Ovary (tissue), 9 donors: ENCODE results near the gene GDF7. TPM values are rescaled to one million over a fixed set of nuclear protein-coding genes. Genes with fewer than 3 reads are reported as not detected.

Experiments used
- DNase-seq, 5 donors: peaks; one replicate each; pipeline ENCODE4 v3.0.0-alpha.2; 2019 to 2020
- H3K27ac ChIP-seq, 2 donors: fragments of 200-600 bp; one replicate each; pipeline versions ENCODE4 v1.5.1 to v1.8.0; 2019 to 2022
- H3K27me3 ChIP-seq: fragments of 200-600 bp; one replicate; pipeline ENCODE4 v1.8.0; 2022
- H3K36me3 ChIP-seq: fragments of 200-600 bp; sonication (generic); one replicate; pipeline ENCODE4 v1.5.1; 2019
- H3K4me1 ChIP-seq: one replicate; pipeline ENCODE4 v1.8.1; 2013; ENCODE audit warnings: mild to moderate bottlenecking, moderate library complexity; ENCODE audit not compliant: insufficient read depth
- H3K4me3 ChIP-seq: fragments of 200-600 bp; sonication (generic); one replicate; pipeline ENCODE4 v1.5.1; 2017
- H3K9me3 ChIP-seq, 2 donors: fragments of 200-600 bp in 1 of 2; sonication (generic) in 1 of 2; one replicate each; pipeline versions ENCODE4 v1.5.1 to v1.8.1; 2013 to 2019; ENCODE audit warnings: mild to moderate bottlenecking in 1 of 2, moderate library complexity in 1 of 2
- CTCF ChIP-seq, 3 donors: fragments of 450-650 bp in 2 of 3; fragments of 200-600 bp in 1 of 3; IDR thresholded peaks; one replicate each; pipeline versions ENCODE4 v1.5.1 to v1.8.0; 2016 to 2022; ENCODE audit warnings: antibody characterized with exemption in 3 of 3, mild to moderate bottlenecking in 1 of 3
- EP300 ChIP-seq: sonication (generic); formaldehyde crosslinking; IDR thresholded peaks from one replicate; pipeline ENCODE4 v1.6.1; 2017; ENCODE audit warnings: antibody characterized with exemption
- POLR2A ChIP-seq: fragments of 450-650 bp; IDR thresholded peaks from one replicate; pipeline ENCODE4 v1.6.1; 2017; ENCODE audit warnings: antibody characterized with exemption, mild to moderate bottlenecking, moderate library complexity
- WGBS, 3 donors: extraction: QIAGEN DNeasy Blood & Tissue Kit in 1 of 3; methylation state at CpG; one replicate each; pipeline versions ENCODE4 v1.1.5 to v1.1.7; 2013 to 2017; 5-methylcytosine and 5-hydroxymethylcytosine counted together
- intact Hi-C, 4 donors: fragments of 100-400 bp; cut with DNase I; formaldehyde crosslinking; loops; one replicate each; pipeline versions ENCODE4 v1.11.0 to v1.15.1; 2022 to 2023
- polyA plus RNA-seq, 2 donors: library from polyadenylated mRNA; stranded (reverse); fragments of 200-250 nt in 1 of 2; fragments of 350-450 nt in 1 of 2; fragmentation: Illumina TruSeq in 1 of 2; extraction: RNeasy Lipid Tissue Mini Kit (QIAGEN cat#74804) in 1 of 2; gene quantifications; one replicate each; pipeline ENCODE4 v1.2.3, GENCODE V29; 2013 to 2014
- total RNA-seq, 7 donors: library from RNA; depleted of rRNA in 2 of 7; stranded (reverse); fragments of >200 nt in 2 of 7; fragmentation: NEBNext Ultra II Directional in 3 of 7; extraction: Animal tissue kit (Norgen Biotek cat#: 25700) in 3 of 7; gene quantifications; one replicate each; pipeline versions ENCODE4 v1.1.0 to v1.2.4, GENCODE V29; 2016 to 2023
- donor health status: DM: no; HTN: no; CAD: no; lungs with moderate emphysema.
- donor health status: DM: no; HTN: no; CAD: no.
- donor health status: Bipolar disorder and iron deficiency.
- donor health status: DM: yes; HTN: yes; CAD: no.
- donor health status: DM: no; HTN: no; CAD: no.
- donor health status: DM: yes; HTN: yes; CAD: no.

GDF7 gene
- total and polyA plus RNA-seq, 9 donors = 0.11 to 1.7 (median 0.48) TPM

- H3K4me1 ChIP-seq = peaks cover under 1% of the 10 kb centered on the region
- no peaks in the 10 kb centered on the region for H3K27me3 ChIP-seq
- WGBS, 3 donors = 93 to 96% (median 96%) methylated on average over 4 of the region's 4 CpGs
- intact Hi-C loops = no loop called here
- no peak overlapping the region for H3K27ac ChIP-seq
- no peaks in the 10 kb centered on the region for H3K9me3 ChIP-seq
- TF ChIP-seq CTCF (IDR thresholded peaks at IDR 0.05) = no peak
- TF ChIP-seq EP300 = no peak
- TF ChIP-seq POLR2A = no peak
- DNase-seq = peak in 1 of 5 donors; percentile 14
- no peaks in the 10 kb centered on the region for H3K36me3 ChIP-seq
- no peak overlapping the region for H3K4me3 ChIP-seq
These were observed 36.0 kb upstream of the GDF7 start for GRCh38 chr2:20630967-20631366.

DNA sequence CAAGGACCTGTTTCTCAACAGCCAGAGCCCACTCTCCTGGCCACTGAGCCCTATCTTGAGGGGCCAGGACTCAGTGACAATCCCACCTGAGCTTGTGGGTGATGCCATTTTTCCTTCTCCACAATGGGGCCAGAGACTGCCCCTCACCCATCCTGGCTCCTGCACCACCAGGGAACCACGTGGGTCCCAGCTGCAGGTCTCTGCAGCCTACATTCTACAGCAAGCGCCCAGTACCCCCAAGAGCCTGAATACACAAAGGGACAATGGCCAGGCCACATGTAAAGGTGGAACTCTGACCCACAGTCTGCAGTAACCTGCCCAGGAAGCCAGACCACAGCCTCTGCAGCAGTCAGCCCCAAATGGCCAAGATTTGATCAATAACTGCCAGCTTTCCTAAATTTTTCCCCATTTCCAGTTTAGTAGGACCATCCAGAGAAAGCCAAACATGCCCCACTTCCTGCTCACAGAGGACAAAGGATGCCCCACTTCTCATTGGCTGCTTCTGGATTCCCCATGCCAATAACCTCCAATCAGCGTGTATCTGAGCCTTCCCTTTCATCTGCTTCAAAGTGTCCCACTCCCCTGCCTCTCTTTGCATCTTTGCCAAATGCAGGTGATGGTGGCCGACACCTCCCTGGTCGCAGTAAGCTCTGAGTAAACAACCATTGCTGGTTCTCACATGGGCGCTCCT, 35.2 kb upstream of the GDF7 start:
- DNase-seq = no peak
- intact Hi-C loops = no loop called here
- TF ChIP-seq EP300 (no peak), CTCF (IDR thresholded peaks at IDR 0.05) (no peak), POLR2A (no peak)
- Histone ChIP-seq H3K27ac (no peak overlapping the region), H3K4me3 (no peak overlapping the region), H3K4me1 (peaks cover 4% of the 10 kb centered on the region), H3K27me3 (no peaks in the 10 kb centered on the region), H3K9me3 (no peaks in the 10 kb centered on the region), H3K36me3 (no peaks in the 10 kb centered on the region)
- 83 to 88% (median 86%) methylated on average over 6 of the region's 6 CpGs for WGBS, 3 donors

- no peak for TF ChIP-seq CTCF (IDR thresholded peaks at IDR 0.05)
- no peak for TF ChIP-seq POLR2A
- no peak for TF ChIP-seq EP300
- 90 to 94% (median 91%) methylated on average over 7 of the region's 7 CpGs for WGBS, 3 donors
These were observed 34.4 kb upstream of the GDF7 start for GRCh38 chr2:20632446-20632990.

DNA sequence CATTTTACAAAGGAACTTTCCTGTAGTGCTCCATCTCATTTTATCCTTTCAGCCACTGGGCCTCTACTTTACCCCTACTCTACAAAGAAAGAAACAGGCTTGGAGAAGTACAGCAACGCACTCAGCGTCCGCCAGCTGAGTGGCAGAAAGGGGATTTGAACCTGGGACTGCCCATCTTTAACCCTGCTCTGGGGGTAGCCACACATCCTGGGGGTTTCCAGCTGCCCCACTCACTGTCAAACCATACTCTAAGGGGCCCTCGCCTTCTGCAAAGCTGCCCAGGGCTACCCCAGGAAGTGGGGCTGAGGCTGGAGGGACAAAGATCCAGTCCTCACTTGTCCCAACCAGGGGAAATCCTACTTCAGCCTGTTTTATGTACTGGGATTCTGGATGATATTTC, 33.9 kb upstream of the GDF7 start:
- intact Hi-C loops = no loop called here
- no peak for DNase-seq
- peaks cover 4% of the 10 kb centered on the region for H3K4me1 ChIP-seq

More at GRCh38 chr2:20632446-20632990, 34.4 kb upstream of the GDF7 start:
- intact Hi-C loops = no loop called here
- H3K27ac ChIP-seq = no peak overlapping the region
- H3K36me3 ChIP-seq = no peaks in the 10 kb centered on the region
- DNase-seq = no peak
- peaks cover 4% of the 10 kb centered on the region for H3K4me1 ChIP-seq
- H3K27me3 ChIP-seq = no peaks in the 10 kb centered on the region
- H3K9me3 ChIP-seq = no peaks in the 10 kb centered on the region
- no peak overlapping the region for H3K4me3 ChIP-seq

More for the DNA sequence above, 33.9 kb upstream of the GDF7 start:
- H3K9me3 ChIP-seq = no peaks in the 10 kb centered on the region
- H3K4me3 ChIP-seq = no peak overlapping the region
- 97 to 99% (median 98%) methylated on average over 4 of the region's 4 CpGs for WGBS, 3 donors
- TF ChIP-seq POLR2A (no peak), EP300 (no peak), CTCF (IDR thresholded peaks at IDR 0.05) (no peak)
- H3K36me3 ChIP-seq = no peaks in the 10 kb centered on the region
- no peak overlapping the region for H3K27ac ChIP-seq
- H3K27me3 ChIP-seq = no peaks in the 10 kb centered on the region
